ENCODE measurements around the gene C6orf47. TPM values are rescaled to one million over a fixed set of nuclear protein-coding genes. Genes with fewer than 3 reads are reported as not detected.
"Not testable (repeated sequence)": the region's sequence is repeated elsewhere in the genome, so short reads cannot be mapped to it uniquely, and the experiment has no call there.

Gene C6orf47, protein sequence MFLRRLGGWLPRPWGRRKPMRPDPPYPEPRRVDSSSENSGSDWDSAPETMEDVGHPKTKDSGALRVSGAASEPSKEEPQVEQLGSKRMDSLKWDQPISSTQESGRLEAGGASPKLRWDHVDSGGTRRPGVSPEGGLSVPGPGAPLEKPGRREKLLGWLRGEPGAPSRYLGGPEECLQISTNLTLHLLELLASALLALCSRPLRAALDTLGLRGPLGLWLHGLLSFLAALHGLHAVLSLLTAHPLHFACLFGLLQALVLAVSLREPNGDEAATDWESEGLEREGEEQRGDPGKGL
- 19.3 and 20.8 TPM in 2 replicates for total RNA-seq (2014; rRNA removed; shearing (Covaris generic))

DNA sequence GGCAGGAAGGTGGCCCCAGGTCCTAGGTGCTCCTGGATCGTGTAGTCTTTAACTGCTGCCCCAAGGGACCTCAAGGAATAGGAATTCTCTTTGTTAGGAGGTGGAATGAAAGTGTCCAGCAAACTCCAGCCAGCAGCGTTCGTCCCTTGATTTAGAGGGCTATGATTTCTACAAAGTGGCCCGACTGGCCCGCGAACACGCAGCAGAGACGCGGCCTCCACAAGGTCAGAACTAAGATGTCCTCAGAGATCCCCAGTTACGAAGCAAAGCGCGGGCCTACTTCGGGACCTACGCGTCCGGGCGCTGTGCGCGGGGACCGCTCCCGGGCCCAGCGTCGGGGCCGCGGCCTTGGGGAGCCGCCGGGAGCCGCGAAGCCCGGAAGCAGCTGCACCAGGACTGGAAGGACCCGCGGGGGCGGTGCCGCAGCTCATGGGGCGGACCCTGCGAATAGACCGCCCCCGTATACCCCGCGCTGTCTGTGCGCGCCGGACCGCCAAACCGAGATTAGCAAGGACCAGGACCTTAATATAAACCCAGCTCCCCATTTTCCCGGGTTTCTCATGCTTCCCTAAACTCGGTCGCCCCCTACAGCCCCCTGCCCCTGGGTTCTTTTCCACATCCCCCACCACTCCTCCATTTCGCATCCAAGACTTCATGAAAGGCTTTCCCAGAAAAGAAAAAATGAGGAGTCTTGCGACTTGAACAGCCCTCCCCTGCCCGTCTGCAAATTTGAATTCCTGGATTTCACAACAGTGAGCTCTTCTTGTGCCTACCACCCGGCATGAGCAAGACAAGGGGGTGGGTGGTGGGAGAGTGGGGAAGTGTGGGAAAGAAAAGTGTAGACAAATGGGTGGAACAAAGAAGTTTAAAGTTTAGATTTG lies at the start of gene C6orf47:
C6orf47 (minus strand) TSS at position 398 of the 881 bp plus-strand sequence. CDS start 831 bp downstream, outside the sequence.
- DNase-seq (ENCODE audit: low spot score): peak; percentile 68

DNA sequence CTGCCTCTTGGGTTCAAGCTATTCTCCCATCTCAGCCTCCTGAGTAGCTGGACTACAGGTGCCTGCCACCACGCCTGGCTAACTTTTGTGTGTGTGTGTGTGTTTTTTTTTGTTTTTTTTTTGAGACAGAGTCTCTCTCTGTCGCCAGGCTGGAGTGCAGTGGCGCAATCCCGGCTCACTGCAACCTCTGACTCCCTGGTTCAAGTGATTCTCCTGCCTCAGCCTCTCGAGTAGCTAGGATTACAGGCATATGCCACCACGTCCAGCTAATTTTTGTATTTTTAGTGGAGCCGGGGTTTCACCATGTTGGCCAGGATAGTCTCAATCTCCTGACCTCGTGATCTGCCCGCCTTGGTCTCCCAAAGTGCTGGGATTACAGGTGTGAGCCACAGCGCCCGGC lies 48.6 kb upstream of the C6orf47 start:
- not testable (repeated sequence) for DNase-seq (ENCODE audit: low spot score)

GRCh38 chr6:31708224-31708623 lies 47.6 kb upstream of the C6orf47 start:
- DNase-seq (ENCODE audit: low spot score): no peak

GRCh38 chr6:31707701-31708100 lies 47.1 kb upstream of the C6orf47 start:
- DNase-seq (ENCODE audit: low spot score): no peak

- DNase-seq (ENCODE audit: low spot score): no peak
Observed at GRCh38 chr6:31706599-31706998, 46.0 kb upstream of the C6orf47 start, which contains the start of gene LY6G6F. LY6G6F (plus strand) TSS chr6:31706866; CDS start chr6:31706907, 41 bp downstream.

- DNase-seq (ENCODE audit: low spot score): no peak
Observed at GRCh38 chr6:31705931-31706330, 45.4 kb upstream of the C6orf47 start.

- peak; percentile 98 for DNase-seq (ENCODE audit: low spot score)
Observed at GRCh38 chr6:31702819-31703716, 42.5 kb upstream of the C6orf47 start, which contains the start of gene ABHD16A. ABHD16A (minus strand) TSS chr6:31703324; CDS start chr6:31703281, 43 bp downstream.

GRCh38 chr6:31702405-31702818 lies 41.8 kb upstream of the C6orf47 start:
- no peak for DNase-seq (ENCODE audit: low spot score)

DNA sequence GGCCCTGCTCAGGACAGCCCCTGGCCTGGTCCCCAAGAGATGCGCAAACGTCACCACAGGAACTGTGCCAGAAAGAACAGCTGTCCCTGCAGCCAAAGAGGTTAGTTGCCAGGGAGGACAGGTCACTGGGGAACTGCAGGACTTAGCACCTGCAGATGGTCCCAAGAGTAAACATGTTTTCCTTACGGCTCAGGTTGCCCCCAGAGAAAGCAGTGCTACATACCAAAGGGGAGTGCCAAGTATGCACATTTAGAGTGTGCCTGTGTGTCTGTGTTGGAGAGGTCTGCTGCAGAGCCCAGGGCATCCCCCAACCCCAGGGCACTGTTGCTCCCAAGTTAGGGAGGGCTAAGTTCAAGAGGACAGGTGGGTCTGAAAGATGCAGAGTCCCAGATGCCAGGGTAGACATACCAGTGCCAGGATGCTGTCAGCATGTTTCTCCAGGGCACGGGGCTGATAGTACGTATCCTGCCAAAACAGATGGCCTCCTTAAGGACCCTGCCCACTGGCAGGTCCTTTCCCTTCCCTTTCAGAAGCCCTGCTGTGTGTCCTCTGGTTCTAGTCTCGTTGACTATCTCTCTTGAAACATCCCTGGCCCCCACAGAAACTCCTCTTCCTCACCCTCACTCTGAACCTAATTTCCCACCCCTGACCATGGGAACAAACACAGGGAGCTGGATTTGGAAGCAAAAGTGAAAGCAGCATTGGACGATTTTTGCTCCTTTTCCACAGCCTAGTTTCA lies 41.3 kb upstream of the C6orf47 start:
- DNase-seq (ENCODE audit: low spot score): no peak

- DNase-seq (ENCODE audit: low spot score): no peak
Observed at GRCh38 chr6:31700740-31701401, 40.3 kb upstream of the C6orf47 start.

- no peak for DNase-seq (ENCODE audit: low spot score)
Observed at GRCh38 chr6:31697555-31697954, 37.0 kb upstream of the C6orf47 start.

DNA sequence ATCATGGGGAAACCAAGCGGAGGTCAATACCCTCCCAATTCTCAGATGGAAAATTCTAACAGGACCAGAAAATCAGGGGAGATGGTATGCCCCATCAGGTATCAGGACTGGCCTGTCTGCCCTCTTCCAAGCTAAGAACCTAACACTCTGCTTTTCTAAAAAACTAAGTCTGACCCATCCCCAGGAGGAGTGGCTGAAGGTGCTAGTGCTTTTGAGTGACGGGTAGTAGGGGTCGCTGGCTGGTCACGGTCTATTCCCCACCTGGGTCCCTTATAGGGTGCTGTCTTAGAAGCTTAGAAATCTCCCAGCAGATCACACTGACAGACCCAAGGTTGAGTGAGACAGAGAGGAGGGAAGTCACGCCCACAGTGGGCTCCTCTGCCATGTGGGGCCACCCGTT lies 33.0 kb upstream of the C6orf47 start:
- no peak for DNase-seq (ENCODE audit: low spot score)

DNA sequence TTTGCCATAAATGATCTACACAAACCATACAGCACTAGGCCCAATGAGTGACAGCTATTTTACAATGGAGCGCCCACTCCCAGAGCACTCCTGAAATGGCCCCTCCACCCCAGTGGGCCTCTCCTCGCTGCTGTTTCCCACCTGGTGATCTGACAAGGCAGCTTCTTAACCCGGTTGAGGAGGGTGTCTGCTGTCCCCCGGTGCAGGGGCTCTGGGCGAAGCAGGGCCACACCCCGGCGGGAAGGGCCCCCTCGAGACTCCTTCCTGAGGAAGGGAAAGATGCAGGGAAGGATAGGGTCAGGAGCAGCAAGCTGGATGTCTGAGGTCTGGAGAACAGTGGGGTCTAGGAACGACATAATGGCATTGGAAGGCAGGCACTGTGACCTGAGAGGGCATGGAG lies 32.3 kb upstream of the C6orf47 start:
- DNase-seq (ENCODE audit: low spot score): no peak

- no peak for DNase-seq (ENCODE audit: low spot score)
Observed at GRCh38 chr6:31692353-31692752, 31.8 kb upstream of the C6orf47 start.

GRCh38 chr6:31691564-31692108 lies 31.1 kb upstream of the C6orf47 start:
- DNase-seq (ENCODE audit: low spot score): no peak

- no peak for DNase-seq (ENCODE audit: low spot score)
Observed at GRCh38 chr6:31691078-31691463, 30.5 kb upstream of the C6orf47 start.

- no peak for DNase-seq (ENCODE audit: low spot score)
Observed at GRCh38 chr6:31690231-31691077, 29.9 kb upstream of the C6orf47 start.

DNA sequence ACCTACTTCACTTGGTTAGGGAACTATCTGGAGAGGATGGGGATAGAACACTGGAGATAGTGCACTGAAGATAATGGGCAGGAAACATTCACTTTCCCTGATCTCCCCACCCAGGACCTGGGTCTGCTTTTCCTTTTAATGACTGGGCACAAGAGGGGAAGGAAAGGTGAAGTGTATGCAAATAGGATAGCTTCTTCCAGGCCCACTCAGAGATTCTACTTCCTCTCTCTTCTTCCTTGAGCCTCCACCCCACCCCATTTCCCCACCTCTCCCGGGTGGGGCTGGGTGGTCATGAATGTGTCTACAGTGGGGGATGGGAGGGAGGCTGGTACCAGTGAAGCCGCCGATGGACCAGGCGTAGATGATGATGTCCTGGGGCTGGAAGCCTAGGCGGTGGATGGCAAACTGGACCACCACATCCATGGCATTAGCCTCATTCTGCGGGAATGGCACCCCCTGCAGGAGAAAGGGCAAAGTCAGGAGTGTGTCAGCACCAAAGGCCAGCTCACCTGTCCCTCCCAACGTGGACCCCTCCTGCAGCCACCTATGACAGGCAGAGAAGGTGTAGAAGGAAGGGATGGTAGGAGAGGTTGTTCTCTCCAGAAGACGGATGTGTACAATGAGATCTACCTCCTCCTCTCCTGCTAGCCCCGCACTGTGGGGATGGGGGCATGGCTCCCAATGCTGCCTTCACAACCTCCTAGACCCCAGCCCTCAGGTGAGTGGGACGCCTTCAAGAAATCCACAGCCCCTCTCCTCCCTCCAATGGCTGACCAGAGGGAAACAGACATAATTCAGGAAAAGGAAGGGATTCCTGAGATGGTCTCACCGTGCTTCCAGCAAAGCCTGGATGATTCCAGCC lies 28.9 kb upstream of the C6orf47 start:
- DNase-seq (ENCODE audit: low spot score): no peak
